ENCODE measurements around the gene KCNJ4. TPM values are rescaled to one million over a fixed set of nuclear protein-coding genes. Genes with fewer than 3 reads are reported as not detected.
A peak's percentile ranks its signal among the peaks of the same experiment; 100 is the strongest.

The KCNJ4 gene
- total and polyA plus RNA-seq, 8 donors: not detected

GRCh38 chr22:38418589-38418988 is 36.4 kb downstream of the KCNJ4 start:
- Histone ChIP-seq H3K9me3 (no peaks in the 10 kb centered on the region), H3K27ac (no peak overlapping the region), H3K4me3 (no peak overlapping the region), H3K27me3 (no peaks in the 10 kb centered on the region), H3K4me1 (no peaks in the 10 kb centered on the region), H3K36me3 (no peaks in the 10 kb centered on the region)
- DNase-seq (peak in 2 of 6 donors; percentile 32 to 40), ATAC-seq (no peak), FAIRE-seq (no peak)
- 92 to 94% methylated on average over 14 of the region's 14 CpGs for WGBS, 2 donors
- no peak for TF ChIP-seq CTCF (IDR thresholded peaks at IDR 0.05)
- intact Hi-C loops (cut with DNase I): no loop called here

GRCh38 chr22:38417252-38418060 is 37.5 kb downstream of the KCNJ4 start:
- Histone ChIP-seq H3K27ac (no peak overlapping the region), H3K9me3 (no peaks in the 10 kb centered on the region), H3K4me1 (peaks cover 0 to 3% (median 0%) of the 10 kb centered on the region in 3 donors), H3K27me3 (no peaks in the 10 kb centered on the region), H3K36me3 (no peaks in the 10 kb centered on the region), H3K4me3 (no peak overlapping the region)
- no peak for FAIRE-seq
- WGBS, 2 donors: 82 to 86% methylated on average over 16 of the region's 16 CpGs
- intact Hi-C loops (cut with DNase I): no loop called here
- peak in 2 of 6 donors; percentile 33 to 50 for DNase-seq
- ATAC-seq: no peak
- no peak for TF ChIP-seq CTCF (IDR thresholded peaks at IDR 0.05)

GRCh38 chr22:38416621-38417251 is 38.3 kb downstream of the KCNJ4 start:
- intact Hi-C loops (cut with DNase I): no loop called here
- DNase-seq: peak in 3 of 6 donors; percentile 11 to 48 (median 35)
- 89 to 91% methylated on average over 16 to 18 of the region's 18 CpGs for WGBS, 2 donors
- H3K9me3 ChIP-seq: no peaks in the 10 kb centered on the region
- no peak for TF ChIP-seq CTCF (IDR thresholded peaks at IDR 0.05)
- H3K27ac ChIP-seq: no peak overlapping the region
- no peak for ATAC-seq
- H3K36me3 ChIP-seq: no peaks in the 10 kb centered on the region
- FAIRE-seq: no peak
- no peaks in the 10 kb centered on the region for H3K27me3 ChIP-seq
- no peak overlapping the region for H3K4me3 ChIP-seq
- peaks cover 0 to 4% (median 0%) of the 10 kb centered on the region in 3 donors for H3K4me1 ChIP-seq

- ATAC-seq: no peak
- DNase-seq: peak in 3 of 6 donors; percentile 8 to 49 (median 48)
- no peak for FAIRE-seq
- intact Hi-C loops (cut with DNase I): no loop called here
- Histone ChIP-seq H3K9me3 (no peaks in the 10 kb centered on the region), H3K36me3 (no peaks in the 10 kb centered on the region), H3K27me3 (no peaks in the 10 kb centered on the region), H3K27ac (no peak overlapping the region), H3K4me3 (no peak overlapping the region), H3K4me1 (peaks cover 0 to 4% (median 0%) of the 10 kb centered on the region in 3 donors)
- no peak for TF ChIP-seq CTCF (IDR thresholded peaks at IDR 0.05)
- 85% methylated on average over 22 of the region's 22 CpGs for WGBS, 2 donors
Observed at GRCh38 chr22:38415561-38416321, 39.3 kb downstream of the KCNJ4 start.

All from pancreas (tissue), 10 donors.